Osteoblast (primary cell): Measurements from ENCODE around the gene PGS1. TPM values are rescaled to one million over a fixed set of nuclear protein-coding genes. Genes with fewer than 3 reads are reported as not detected.

ENCODE experiments used
- DNase-seq: peaks from one replicate; pipeline ENCODE4 v3.0.0; 2011; ENCODE audit warnings: low spot score, mixed read lengths; ENCODE audit not compliant: insufficient read length; ENCODE audit errors: missing footprints
- H2AFZ ChIP-seq: 2 replicates; pipeline ENCODE4 v1.6.0; 2011; ENCODE audit warnings: mild to moderate bottlenecking, low read length
- H3K27ac ChIP-seq: 2 replicates; pipeline ENCODE4 v1.5.1; 2011; ENCODE audit warnings: mild to moderate bottlenecking, low read depth, low read length, moderate library complexity
- H3K27me3 ChIP-seq: 2 replicates; pipeline ENCODE4 v1.6.0; 2012; ENCODE audit warnings: mild to moderate bottlenecking, control low read depth, inconsistent platforms, low read length, moderate library complexity; ENCODE audit not compliant: insufficient read depth
- H3K36me3 ChIP-seq: 2 replicates; pipeline ENCODE4 v1.5.1; 2011; ENCODE audit warnings: mild to moderate bottlenecking, low read length, control low read depth, moderate library complexity; ENCODE audit not compliant: insufficient read depth
- H3K4me1 ChIP-seq: 2 replicates; pipeline ENCODE4 v1.5.1; 2011; ENCODE audit warnings: mild to moderate bottlenecking, low read length, control low read depth, moderate library complexity; ENCODE audit not compliant: insufficient read depth
- H3K4me2 ChIP-seq: 2 replicates; pipeline ENCODE4 v1.6.0; 2011; ENCODE audit warnings: mild to moderate bottlenecking, low read length; ENCODE audit not compliant: insufficient read depth
- H3K4me3 ChIP-seq: fragments of 200-600 bp; sonication (generic); 3 replicates; pipeline ENCODE4 v1.5.1; 2012; ENCODE audit warnings: mild to moderate bottlenecking, low read length, inconsistent platforms; ENCODE audit not compliant: insufficient read depth
- H3K79me2 ChIP-seq: 2 replicates; pipeline ENCODE4 v1.6.0; 2012; ENCODE audit warnings: mild to moderate bottlenecking, low read length, control low read depth, inconsistent platforms; ENCODE audit not compliant: insufficient read depth
- H3K9me3 ChIP-seq: 2 replicates; pipeline ENCODE4 v1.5.1; 2011; ENCODE audit warnings: low read depth, low read length, control low read depth
- H4K20me1 ChIP-seq: 2 replicates; pipeline ENCODE4 v1.6.0; 2012; ENCODE audit warnings: mild to moderate bottlenecking, low read length, control low read depth; ENCODE audit not compliant: insufficient read depth
- total RNA-seq: library from RNA; depleted of rRNA; stranded (reverse); fragments of >200 nt; gene quantifications from 2 replicates; pipeline ENCODE4 v1.2.3, GENCODE V29; 2012
- TF ChIP-seq, protein P1 (sequence below): IDR thresholded peaks from 2 replicates; pipeline ENCODE4 v1.5.1; 2011; ENCODE audit warnings: mild to moderate bottlenecking, low read depth, low read length, moderate library complexity; ENCODE audit errors: extremely low read depth

The PGS1 gene
- total RNA-seq, 1 donor: 34.4 TPM

DNA sequence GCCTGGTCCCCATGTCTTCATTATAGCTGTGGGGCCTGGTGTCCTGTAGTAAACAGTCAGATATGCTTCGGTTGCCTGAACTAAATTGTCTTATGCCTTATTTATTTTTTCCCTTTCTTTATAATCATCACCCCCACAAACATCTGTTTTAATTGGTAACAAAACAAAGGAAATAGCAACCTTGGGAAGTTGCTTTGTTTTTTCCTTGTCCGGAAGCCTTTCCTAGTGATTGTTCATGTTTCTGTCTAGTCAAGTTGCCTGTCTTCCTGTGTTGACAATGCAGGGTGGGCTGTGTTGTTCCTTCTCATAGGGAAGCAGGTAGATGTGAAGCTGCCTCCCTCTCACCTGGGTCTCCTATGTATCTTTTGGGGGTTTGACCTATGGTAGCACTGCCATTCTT, 16.7 kb downstream of the PGS1 start:
- Histone ChIP-seq H3K4me3 (no peak overlapping the region), H3K9me3 (no peaks in the 10 kb centered on the region), H3K27ac (no peak overlapping the region), H3K36me3 (peaks cover 37% of the 10 kb centered on the region), H3K79me2 (peaks cover 81% of the 10 kb centered on the region), H4K20me1 (peaks cover 21% of the 10 kb centered on the region), H3K4me1 (peaks cover 46% of the 10 kb centered on the region), H3K27me3 (no peaks in the 10 kb centered on the region), H3K4me2 (no peak overlapping the region), H2AFZ (no peak overlapping the region)
- DNase-seq: peak; percentile 6
- TF ChIP-seq, protein P1, sequence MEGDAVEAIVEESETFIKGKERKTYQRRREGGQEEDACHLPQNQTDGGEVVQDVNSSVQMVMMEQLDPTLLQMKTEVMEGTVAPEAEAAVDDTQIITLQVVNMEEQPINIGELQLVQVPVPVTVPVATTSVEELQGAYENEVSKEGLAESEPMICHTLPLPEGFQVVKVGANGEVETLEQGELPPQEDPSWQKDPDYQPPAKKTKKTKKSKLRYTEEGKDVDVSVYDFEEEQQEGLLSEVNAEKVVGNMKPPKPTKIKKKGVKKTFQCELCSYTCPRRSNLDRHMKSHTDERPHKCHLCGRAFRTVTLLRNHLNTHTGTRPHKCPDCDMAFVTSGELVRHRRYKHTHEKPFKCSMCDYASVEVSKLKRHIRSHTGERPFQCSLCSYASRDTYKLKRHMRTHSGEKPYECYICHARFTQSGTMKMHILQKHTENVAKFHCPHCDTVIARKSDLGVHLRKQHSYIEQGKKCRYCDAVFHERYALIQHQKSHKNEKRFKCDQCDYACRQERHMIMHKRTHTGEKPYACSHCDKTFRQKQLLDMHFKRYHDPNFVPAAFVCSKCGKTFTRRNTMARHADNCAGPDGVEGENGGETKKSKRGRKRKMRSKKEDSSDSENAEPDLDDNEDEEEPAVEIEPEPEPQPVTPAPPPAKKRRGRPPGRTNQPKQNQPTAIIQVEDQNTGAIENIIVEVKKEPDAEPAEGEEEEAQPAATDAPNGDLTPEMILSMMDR: no peak

GRCh38 chr17:78396441-78397337, 18.2 kb downstream of the PGS1 start:
- H3K4me1 ChIP-seq: peaks cover 38% of the 10 kb centered on the region
- H3K36me3 ChIP-seq: peaks cover 51% of the 10 kb centered on the region

DNA sequence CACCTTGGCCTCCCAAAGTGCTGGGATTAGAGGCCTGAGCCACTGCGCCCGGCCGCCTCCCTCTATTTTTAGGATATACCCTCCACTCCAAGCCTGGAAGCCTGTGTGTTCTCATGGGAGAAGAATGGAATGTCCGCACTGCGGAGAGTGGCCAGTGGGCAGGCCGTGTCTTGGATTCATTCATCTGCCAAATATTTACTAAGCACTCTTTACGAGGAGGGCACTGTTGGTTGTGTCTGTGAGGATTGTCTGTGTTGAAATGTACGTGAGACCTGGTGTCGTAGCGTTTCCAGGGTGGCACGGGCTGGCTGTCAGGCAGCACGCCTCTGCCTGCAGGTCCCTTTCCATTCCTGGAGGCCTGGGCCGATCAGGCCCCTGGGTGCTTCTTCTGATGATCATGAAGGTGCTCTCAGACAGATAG, 19.2 kb downstream of the PGS1 start:
- no peaks in the 10 kb centered on the region for H3K9me3 ChIP-seq
- H3K27me3 ChIP-seq: no peaks in the 10 kb centered on the region
- peaks cover 59% of the 10 kb centered on the region for H3K36me3 ChIP-seq
- H3K27ac ChIP-seq: peak overlapping the region; percentile 83
- peak; percentile 98 for DNase-seq
- H3K4me3 ChIP-seq: no peak overlapping the region
- peak overlapping the region; percentile 38 for H3K4me2 ChIP-seq
- H2AFZ ChIP-seq: no peak overlapping the region
- H3K4me1 ChIP-seq: peaks cover 33% of the 10 kb centered on the region
- H3K79me2 ChIP-seq: peaks cover 64% of the 10 kb centered on the region
- TF ChIP-seq, protein P1: no peak
- H4K20me1 ChIP-seq: peaks cover 26% of the 10 kb centered on the region

More at GRCh38 chr17:78396441-78397337, 18.2 kb downstream of the PGS1 start:
- TF ChIP-seq, protein P1: no peak
- Histone ChIP-seq H3K4me3 (no peak overlapping the region), H3K27me3 (no peaks in the 10 kb centered on the region), H4K20me1 (peaks cover 26% of the 10 kb centered on the region), H3K9me3 (no peaks in the 10 kb centered on the region), H3K27ac (peak overlapping the region; percentile 83), H3K4me2 (peak overlapping the region; percentile 38), H3K79me2 (peaks cover 74% of the 10 kb centered on the region), H2AFZ (no peak overlapping the region)
- DNase-seq: peak; percentile 95

GRCh38 chr17:78398390-78398789, 19.9 kb downstream of the PGS1 start:
- no peaks in the 10 kb centered on the region for H3K27me3 ChIP-seq
- H3K4me1 ChIP-seq: peaks cover 33% of the 10 kb centered on the region
- peak overlapping the region; percentile 83 for H3K27ac ChIP-seq
- H3K79me2 ChIP-seq: peaks cover 65% of the 10 kb centered on the region
- TF ChIP-seq, protein P1: no peak
- H3K9me3 ChIP-seq: no peaks in the 10 kb centered on the region
- no peak overlapping the region for H2AFZ ChIP-seq
- no peak for DNase-seq
- no peak overlapping the region for H3K4me2 ChIP-seq
- H4K20me1 ChIP-seq: peaks cover 26% of the 10 kb centered on the region
- H3K36me3 ChIP-seq: peaks cover 63% of the 10 kb centered on the region
- H3K4me3 ChIP-seq: no peak overlapping the region
